SK-N-SH (cell line): ENCODE data around the gene SDR9C7. TPM values are rescaled to one million over a fixed set of nuclear protein-coding genes. Genes with fewer than 3 reads are reported as not detected.
"Not testable (repeated sequence)": the region's sequence is repeated elsewhere in the genome, so short reads cannot be mapped to it uniquely, and the experiment has no call there.

Experiments
- CTCF ChIA-PET: fragments of 300-600, 350-600 bp; formaldehyde crosslinking; extraction: SDS; loops from one replicate; lab custom pipeline; 2021; lab: Yijun Ruan, JAX
- POLR2A ChIA-PET: fragments of 350-600 bp; sonication (Branson Sonifier 250); formaldehyde crosslinking; extraction: SDS; loops from one replicate; lab custom pipeline; 2020; ENCODE audit warnings: antibody characterized with exemption, inconsistent platforms; lab: Yijun Ruan, JAX
- DNase-seq: peaks from one replicate; pipeline ENCODE4 v3.0.0; 2012
- H2AFZ ChIP-seq: fragments of 200-600 bp; sonication (generic); 2 replicates; pipeline ENCODE4 v1.8.1; 2016; ENCODE audit warnings: antibody characterized with exemption, mild to moderate bottlenecking, low read depth
- H3F3A ChIP-seq: fragments of 200-600 bp; sonication (generic); replicated peaks from 2 replicates; pipeline ENCODE3; 2016; ENCODE audit warnings: antibody characterized with exemption, mild to moderate bottlenecking; ENCODE audit not compliant: insufficient read depth
- H3K27ac ChIP-seq, 2 experiments: fragments of 200-500 bp in 1 of 2; fragments of 200-600 bp in 1 of 2; sonication (Bioruptor generic) in 1 of 2; sonication (generic), shearing (Covaris generic) in 1 of 2; 2 replicates each; pipeline versions ENCODE4 v1.5.1 to v1.6.1; 2014 to 2016; ENCODE audit warnings: low read depth in 2 of 2, inconsistent platforms in 1 of 2, low read length in 1 of 2, mild to moderate bottlenecking in 1 of 2, mixed read lengths in 1 of 2
- H3K27me3 ChIP-seq: fragments of 200-600 bp; sonication (generic), shearing (Covaris generic); 2 replicates; pipeline ENCODE4 v1.6.1; 2016; ENCODE audit warnings: mixed run types; ENCODE audit not compliant: insufficient read depth
- H3K36me3 ChIP-seq, 2 experiments: fragments of 200-500 bp in 1 of 2; fragments of 200-600 bp in 1 of 2; sonication (Bioruptor generic) in 1 of 2; sonication (generic) in 1 of 2; replicated peaks in 1 of 2; 2 replicates each; pipeline versions ENCODE3 to v1.5.1; 2014 to 2016; ENCODE audit warnings: low read length in 1 of 2, mild to moderate bottlenecking in 1 of 2; ENCODE audit not compliant: insufficient read depth in 2 of 2, control insufficient read depth in 1 of 2
- H3K4me1 ChIP-seq, 2 experiments: fragments of 200-500 bp in 1 of 2; fragments of 200-600 bp in 1 of 2; sonication (Bioruptor generic) in 1 of 2; sonication (generic), shearing (Covaris generic) in 1 of 2; 2 replicates each; pipeline versions ENCODE4 v1.5.1 to v1.6.1; 2014 to 2016; ENCODE audit warnings: low read depth in 1 of 2, low read length in 1 of 2, mixed run types in 1 of 2; ENCODE audit not compliant: insufficient read depth in 2 of 2, control insufficient read depth in 1 of 2
- H3K4me2 ChIP-seq: fragments of 200-600 bp; sonication (generic), shearing (Covaris generic); 2 replicates; pipeline ENCODE4 v1.6.1; 2017; ENCODE audit warnings: mixed run types
- H3K4me3 ChIP-seq, 2 experiments: fragments of 200-500 bp in 1 of 2; fragments of 200-600 bp in 1 of 2; sonication (Bioruptor generic) in 1 of 2; sonication (generic), shearing (Covaris generic) in 1 of 2; 2 replicates each; pipeline versions ENCODE4 v1.5.1 to v1.8.1; 2014 to 2016; ENCODE audit warnings: low read depth in 2 of 2, inconsistent platforms in 1 of 2, low read length in 1 of 2, mild to moderate bottlenecking in 1 of 2, mixed read lengths in 1 of 2, moderate library complexity in 1 of 2
- H3K79me2 ChIP-seq: fragments of 200-600 bp; sonication (generic); 2 replicates; pipeline ENCODE4 v1.8.1; 2017; ENCODE audit warnings: mild to moderate bottlenecking; ENCODE audit not compliant: insufficient read depth
- H3K9ac ChIP-seq: fragments of 200-600 bp; sonication (generic); 2 replicates; pipeline ENCODE4 v1.6.1; 2017; ENCODE audit warnings: mixed run types
- H3K9me2 ChIP-seq: fragments of 200-600 bp; sonication (generic); 2 replicates; pipeline ENCODE4 v1.6.1; 2017; ENCODE audit warnings: mixed run types
- H3K9me3 ChIP-seq: fragments of 200-600 bp; sonication (generic); 2 replicates; pipeline ENCODE4 v1.6.1; 2017; ENCODE audit warnings: mixed run types, mild to moderate bottlenecking, moderate library complexity
- H4K20me1 ChIP-seq: fragments of 200-600 bp; sonication (generic); 2 replicates; pipeline ENCODE4 v1.6.1; 2017; ENCODE audit warnings: mild to moderate bottlenecking, mixed run types; ENCODE audit not compliant: insufficient read depth
- MEF2A ChIP-seq: IDR thresholded peaks from 2 replicates; pipeline ENCODE4 v1.4.0; 2012; ENCODE audit warnings: low read depth, borderline replicate concordance
- WGBS: methylation state at CpG from one replicate; pipeline ENCODE4 v1.1.6; 2017; ENCODE audit warnings: low lambda C conversion rate; 5-methylcytosine and 5-hydroxymethylcytosine counted together
- polyA plus RNA-seq, 3 experiments: library from polyadenylated mRNA; depleted of rRNA; stranded (reverse); fragments of >200 nt; gene quantifications; 2 replicates each; pipeline ENCODE4 v1.2.3, GENCODE V29; 2012
- TF ChIP-seq, protein P1 (sequence below): IDR thresholded peaks from 2 replicates; pipeline ENCODE4 v1.4.0; 2012; ENCODE audit warnings: low read depth, borderline replicate concordance

The SDR9C7 gene
- polyA plus RNA-seq, 1 of the 3 experiments (the other 2 are of a cell fraction) = not detected

DNA sequence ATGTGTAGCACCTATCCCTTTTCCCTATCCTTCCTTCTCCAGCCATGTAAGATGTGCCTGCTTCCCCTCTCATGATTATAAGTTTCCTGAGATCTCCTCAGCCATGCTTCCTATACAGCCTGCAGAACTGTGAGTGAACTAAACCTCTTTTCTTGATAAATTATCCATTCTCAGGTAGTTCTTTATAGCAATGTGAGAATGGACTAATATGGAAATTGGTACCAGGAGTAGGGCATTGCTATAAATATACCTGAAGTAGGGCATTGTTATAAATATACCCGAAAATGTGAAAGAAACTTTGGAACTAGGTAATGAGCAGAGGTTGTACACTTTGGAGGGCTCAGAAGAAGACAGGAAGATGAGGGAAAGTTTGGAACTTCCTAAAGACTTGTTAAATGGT, 48.9 kb downstream of the SDR9C7 start (continued):
- TF ChIP-seq, protein P1, sequence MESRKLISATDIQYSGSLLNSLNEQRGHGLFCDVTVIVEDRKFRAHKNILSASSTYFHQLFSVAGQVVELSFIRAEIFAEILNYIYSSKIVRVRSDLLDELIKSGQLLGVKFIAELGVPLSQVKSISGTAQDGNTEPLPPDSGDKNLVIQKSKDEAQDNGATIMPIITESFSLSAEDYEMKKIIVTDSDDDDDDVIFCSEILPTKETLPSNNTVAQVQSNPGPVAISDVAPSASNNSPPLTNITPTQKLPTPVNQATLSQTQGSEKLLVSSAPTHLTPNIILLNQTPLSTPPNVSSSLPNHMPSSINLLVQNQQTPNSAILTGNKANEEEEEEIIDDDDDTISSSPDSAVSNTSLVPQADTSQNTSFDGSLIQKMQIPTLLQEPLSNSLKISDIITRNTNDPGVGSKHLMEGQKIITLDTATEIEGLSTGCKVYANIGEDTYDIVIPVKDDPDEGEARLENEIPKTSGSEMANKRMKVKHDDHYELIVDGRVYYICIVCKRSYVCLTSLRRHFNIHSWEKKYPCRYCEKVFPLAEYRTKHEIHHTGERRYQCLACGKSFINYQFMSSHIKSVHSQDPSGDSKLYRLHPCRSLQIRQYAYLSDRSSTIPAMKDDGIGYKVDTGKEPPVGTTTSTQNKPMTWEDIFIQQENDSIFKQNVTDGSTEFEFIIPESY = no peak

- H3K9me2 ChIP-seq = no peaks in the 10 kb centered on the region
- no peaks in the 10 kb centered on the region for H3K9me3 ChIP-seq
- no peaks in the 10 kb centered on the region for H3K79me2 ChIP-seq
- CTCF ChIA-PET = no interaction called here
- H3K27me3 ChIP-seq = no peaks in the 10 kb centered on the region
- no peak overlapping the region for H3K4me3 ChIP-seq
- no peak overlapping the region for H3K4me2 ChIP-seq
- TF ChIP-seq MEF2A = no peak
- TF ChIP-seq, protein P1 = no peak
- TF ChIP-seq, all 33 proteins: peak for 0
- H3F3A ChIP-seq = no peaks in the 10 kb centered on the region
- 8% methylated on average over 1 of the region's 1 CpG for WGBS
- POLR2A ChIA-PET = no interaction called here
- no peak for DNase-seq
- no peaks in the 10 kb centered on the region for H3K36me3 ChIP-seq
- no peak overlapping the region for H3K27ac ChIP-seq
- no peaks in the 10 kb centered on the region for H4K20me1 ChIP-seq
- no peaks in the 10 kb centered on the region for H3K4me1 ChIP-seq
- H3K9ac ChIP-seq = no peak overlapping the region
- H2AFZ ChIP-seq = no peak overlapping the region
Observed at GRCh38 chr12:56884421-56884820, 49.8 kb downstream of the SDR9C7 start.

GRCh38 chr12:56882407-56882806, 51.8 kb downstream of the SDR9C7 start:
- H3K79me2 ChIP-seq, H3K36me3 ChIP-seq, H2AFZ ChIP-seq, H3K4me1 ChIP-seq, H3K4me3 ChIP-seq, H3K27ac ChIP-seq, H4K20me1 ChIP-seq, H3K4me2 ChIP-seq, H3F3A ChIP-seq, POLR2A ChIA-PET, DNase-seq, CTCF ChIA-PET, H3K9ac ChIP-seq, H3K27me3 ChIP-seq, H3K9me3 ChIP-seq, H3K9me2 ChIP-seq: not testable (repeated sequence)
- 8% methylated on average over 3 of the region's 3 CpGs for WGBS
